ENCODE measurements around the gene RTP4. TPM values are rescaled to one million over a fixed set of nuclear protein-coding genes. Genes with fewer than 3 reads are reported as not detected.

Gene RTP4
- polyA plus RNA-seq, 2 of the 4 experiments (the other 2 are of a cell fraction) = not detected

GRCh38 chr3:187369089-187369447 lies 883 bp downstream of the RTP4 start:
- no peak overlapping the region for H3K27ac ChIP-seq
- no peaks in the 10 kb centered on the region for H3K9me3 ChIP-seq
- POLR2A ChIA-PET = no interaction called here
- WGBS (ENCODE audit: missing lambda C conversion rate) = 92% methylated on average over 1 of the region's 1 CpG
- H3K4me1 ChIP-seq = no peaks in the 10 kb centered on the region
- DNase-seq (ENCODE audit: low read depth in 1 of 2, low spot score in 1 of 2) = no peak
- no peak for ATAC-seq
- CTCF ChIA-PET = interaction anchor here (1.4 kb wide), 1 partner anchor 310 kb away, joined by 5 read pairs; no protein-coding TSS in a partner anchor
- FAIRE-seq = no peak
- no peak for TF ChIP-seq ZNF302 (CRISPR knock-in tag; IDR thresholded peaks at IDR 0.05)
- no peak for TF ChIP-seq PHF8 (IDR thresholded peaks at IDR 0.05; ENCODE audit: borderline replicate concordance, low read depth)
- TF ChIP-seq FOXS1 (CRISPR knock-in tag; IDR thresholded peaks at IDR 0.05) = no peak
- TF ChIP-seq JUN (IDR thresholded peaks at IDR 0.05) = no peak
- TF ChIP-seq ZFP36 (IDR thresholded peaks at IDR 0.05; ENCODE audit: borderline replicate concordance, partially characterized antibody) = no peak
- no peak for TF ChIP-seq ATOH8 (CRISPR knock-in tag; IDR thresholded peaks at IDR 0.05; ENCODE audit: low read depth)
- no peak for TF ChIP-seq TFCP2L1 (CRISPR knock-in tag; IDR thresholded peaks at IDR 0.05)
- TF ChIP-seq JUNB (IDR thresholded peaks at IDR 0.05) = no peak
- no peak for TF ChIP-seq FOSL2 (IDR thresholded peaks at IDR 0.05)
- TF ChIP-seq FOSL2 (CRISPR knock-in tag; IDR thresholded peaks at IDR 0.05) = no peak
- TF ChIP-seq SMC3 (IDR thresholded peaks at IDR 0.05) = no peak
- no peak for TF ChIP-seq ZSCAN20 (CRISPR knock-in tag; IDR thresholded peaks at IDR 0.05)
- TF ChIP-seq CHD2 (IDR thresholded peaks at IDR 0.05; ENCODE audit: low read length, partially characterized antibody) = no peak
- no peak for TF ChIP-seq KDM1A (IDR thresholded peaks at IDR 0.05; ENCODE audit: low read depth)
- TF ChIP-seq ESRRA (IDR thresholded peaks at IDR 0.05; ENCODE audit: borderline replicate concordance, low read length) = no peak
- no peak for TF ChIP-seq NR3C1 (IDR thresholded peaks at IDR 0.05)
- TF ChIP-seq CTCF (IDR thresholded peaks at IDR 0.05) = no peak
- no peak for TF ChIP-seq CBX2 (IDR thresholded peaks at IDR 0.05; ENCODE audit: borderline replicate concordance, low read depth)
- H3K4me3 ChIP-seq = no peak overlapping the region
- H3K4me2 ChIP-seq = no peak overlapping the region

GRCh38 chr3:187370051-187370450 lies 1.9 kb downstream of the RTP4 start:
- TF ChIP-seq NR3C1 (IDR thresholded peaks at IDR 0.05) (no peak), MYC (IDR thresholded peaks at IDR 0.05; ENCODE audit: borderline replicate concordance, low read length) (no peak), ELK1 (IDR thresholded peaks at IDR 0.05; ENCODE audit: low read depth, low read length) (no peak), TFCP2L1 (CRISPR knock-in tag; IDR thresholded peaks at IDR 0.05) (no peak), CBX2 (IDR thresholded peaks at IDR 0.05; ENCODE audit: borderline replicate concordance, low read depth) (no peak), MAFK (IDR thresholded peaks at IDR 0.05; ENCODE audit: partially characterized antibody) (no peak), PHF8 (IDR thresholded peaks at IDR 0.05; ENCODE audit: borderline replicate concordance, low read depth) (no peak), EHF (CRISPR knock-in tag; IDR thresholded peaks at IDR 0.05) (no peak), CEBPB (IDR thresholded peaks at IDR 0.05) (no peak), FOSL2 (IDR thresholded peaks at IDR 0.05) (no peak), FOSL2 (CRISPR knock-in tag; IDR thresholded peaks at IDR 0.05) (no peak), ZFP36 (IDR thresholded peaks at IDR 0.05; ENCODE audit: borderline replicate concordance, partially characterized antibody) (no peak), FOXS1 (CRISPR knock-in tag; IDR thresholded peaks at IDR 0.05) (no peak), ESRRA (IDR thresholded peaks at IDR 0.05; ENCODE audit: borderline replicate concordance, low read length) (no peak), GATA3 (IDR thresholded peaks at IDR 0.05; ENCODE audit: borderline replicate concordance) (no peak), HES2 (IDR thresholded peaks at IDR 0.05) (no peak), CBX8 (IDR thresholded peaks at IDR 0.05) (no peak), SMC3 (IDR thresholded peaks at IDR 0.05) (no peak), KDM1A (IDR thresholded peaks at IDR 0.05; ENCODE audit: low read depth) (no peak)
- no peak for DNase-seq (ENCODE audit: low read depth in 1 of 2, low spot score in 1 of 2)
- no peak overlapping the region for H3K27ac ChIP-seq
- no peak overlapping the region for H3K4me3 ChIP-seq
- no peaks in the 10 kb centered on the region for H3K9me3 ChIP-seq
- ATAC-seq = no peak
- FAIRE-seq = no peak
- ChIA-PET CTCF (interaction anchor here (1.4 kb wide), 1 partner anchor 309 kb away, joined by 5 read pairs; no protein-coding TSS in a partner anchor), POLR2A (no interaction called here)
- no peak overlapping the region for H3K4me2 ChIP-seq
- no peaks in the 10 kb centered on the region for H3K4me1 ChIP-seq
- WGBS (ENCODE audit: missing lambda C conversion rate) = 46% methylated on average over 3 of the region's 3 CpGs

Data from A549 (cell line).